HG02763 (cell line): Measurements from ENCODE around the gene XCR1.

Experiments
- ATAC-seq: cut with Tn5 transposase; IDR thresholded peaks from one replicate; pipeline ENCODE4 v1.9.1; 2021; ENCODE audit warnings: mild to moderate bottlenecking, moderate library complexity; ENCODE audit not compliant: unreplicated experiment

The XCR1 gene

DNA sequence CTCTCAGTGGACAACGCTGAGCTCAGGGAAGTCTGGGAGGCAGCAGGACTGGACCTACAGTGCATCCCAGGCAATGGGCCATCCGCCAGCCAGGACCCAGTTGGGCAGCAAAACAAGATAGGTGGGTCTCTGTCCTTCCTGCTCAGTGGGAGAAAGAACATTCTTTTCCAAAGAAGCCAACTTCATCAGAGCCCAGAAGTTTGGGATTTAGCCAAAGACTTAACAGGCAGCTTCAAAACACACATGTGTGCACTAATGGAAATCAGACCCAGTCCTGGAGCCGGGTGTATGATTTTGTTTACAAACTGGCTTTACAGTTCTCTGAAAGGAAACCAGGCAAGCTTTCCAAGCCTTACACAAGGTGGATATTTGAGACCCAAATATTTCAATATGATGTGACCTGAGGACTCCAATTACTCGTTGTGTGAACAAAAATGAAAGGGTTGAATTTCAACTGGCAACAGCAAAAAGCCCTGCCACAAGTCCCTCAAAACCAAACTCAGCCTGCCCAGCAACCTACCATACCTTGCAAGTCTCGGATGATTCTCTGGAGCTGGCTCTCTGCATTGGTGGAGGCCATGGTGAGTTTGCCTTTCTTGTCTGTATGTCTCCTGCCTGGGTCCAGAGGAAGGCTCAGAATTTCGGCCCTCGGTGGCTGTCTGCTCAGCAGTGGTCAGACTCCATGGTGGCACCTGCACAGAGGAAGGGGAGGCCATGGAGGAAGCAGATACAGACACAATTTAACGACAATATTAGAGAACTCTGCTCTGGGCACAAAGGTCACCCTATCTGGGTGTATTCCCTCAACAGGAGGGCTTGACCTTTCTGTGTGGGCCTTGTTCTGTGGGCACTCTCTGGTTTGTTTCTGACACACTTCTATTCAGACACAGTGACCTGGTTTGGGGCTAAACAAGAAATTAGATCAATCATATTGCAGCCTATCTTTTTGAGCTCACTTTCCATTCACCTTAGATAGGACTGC is 42.7 kb downstream of the XCR1 start:
- ATAC-seq, result no peak

DNA sequence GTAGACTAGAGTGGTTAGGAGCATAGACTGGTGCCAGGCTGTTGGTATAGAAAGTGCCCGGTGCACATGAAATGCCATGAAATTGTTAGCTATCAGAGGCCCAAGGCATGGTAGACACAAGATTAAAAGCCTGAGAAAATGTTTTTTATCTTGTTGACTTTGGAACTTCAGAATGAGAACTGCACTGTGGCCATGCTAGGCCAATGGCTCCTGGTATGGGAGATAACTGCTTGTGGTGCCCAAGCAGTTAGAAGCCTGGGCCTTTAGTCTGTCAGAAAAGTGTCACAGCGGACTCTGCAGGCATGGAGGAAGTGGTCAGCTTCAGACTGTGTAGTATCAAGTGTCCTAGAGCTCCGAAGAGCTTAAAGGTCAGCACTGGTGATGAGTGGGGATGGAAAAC is 43.5 kb downstream of the XCR1 start:
- no peak for ATAC-seq

DNA sequence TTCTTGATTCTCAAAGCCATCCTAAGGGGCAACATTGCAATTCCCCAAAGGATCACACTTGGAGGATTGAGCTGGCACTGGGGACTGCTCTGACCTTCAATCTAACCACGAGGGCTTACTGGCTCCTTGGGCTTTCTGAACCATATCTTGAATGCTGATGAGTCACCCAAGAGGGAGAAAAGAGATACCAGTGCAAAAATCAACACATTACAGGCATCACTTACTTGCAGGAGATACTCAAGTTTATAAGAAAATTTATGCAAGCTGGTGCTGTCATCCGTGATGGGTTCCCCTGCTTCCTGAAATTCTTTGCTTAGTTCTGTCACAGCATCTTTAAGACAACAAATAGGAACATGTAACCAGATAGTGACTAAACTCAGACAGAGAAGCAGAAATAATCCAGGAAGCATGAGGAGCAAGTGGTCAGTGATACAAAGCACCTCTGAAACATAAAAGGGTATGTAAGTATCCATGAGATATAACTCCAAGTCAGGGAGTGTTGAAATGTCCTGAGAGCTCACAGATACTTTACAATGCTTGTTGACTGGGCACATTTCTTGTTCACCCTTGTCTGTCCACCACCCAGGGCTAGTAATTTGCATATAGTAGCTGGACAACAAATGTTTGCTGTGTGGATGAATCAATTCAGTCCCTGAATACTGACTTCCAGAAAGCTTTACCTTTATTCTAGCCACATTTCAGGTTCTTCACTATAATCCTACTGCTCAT is 45.8 kb downstream of the XCR1 start:
- no peak for ATAC-seq

DNA sequence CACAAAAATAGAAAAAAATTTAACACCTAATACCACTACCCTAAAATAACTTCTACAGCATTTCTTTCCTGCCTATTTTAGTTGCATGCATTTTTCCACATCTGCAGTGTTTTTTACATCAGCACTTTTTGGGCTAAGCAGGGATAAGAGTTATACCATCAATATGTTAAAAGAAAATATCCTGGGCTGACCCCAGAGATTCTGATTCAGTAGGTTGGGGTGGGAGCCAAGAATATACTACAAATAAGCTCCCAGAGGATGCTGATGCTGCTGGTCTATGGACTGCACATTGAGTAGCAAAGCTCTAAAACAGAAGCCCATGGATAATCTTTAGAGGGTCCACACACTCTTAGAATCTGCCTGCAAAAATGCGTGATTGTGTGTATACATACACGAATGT is 46.5 kb downstream of the XCR1 start:
- ATAC-seq, result no peak

DNA sequence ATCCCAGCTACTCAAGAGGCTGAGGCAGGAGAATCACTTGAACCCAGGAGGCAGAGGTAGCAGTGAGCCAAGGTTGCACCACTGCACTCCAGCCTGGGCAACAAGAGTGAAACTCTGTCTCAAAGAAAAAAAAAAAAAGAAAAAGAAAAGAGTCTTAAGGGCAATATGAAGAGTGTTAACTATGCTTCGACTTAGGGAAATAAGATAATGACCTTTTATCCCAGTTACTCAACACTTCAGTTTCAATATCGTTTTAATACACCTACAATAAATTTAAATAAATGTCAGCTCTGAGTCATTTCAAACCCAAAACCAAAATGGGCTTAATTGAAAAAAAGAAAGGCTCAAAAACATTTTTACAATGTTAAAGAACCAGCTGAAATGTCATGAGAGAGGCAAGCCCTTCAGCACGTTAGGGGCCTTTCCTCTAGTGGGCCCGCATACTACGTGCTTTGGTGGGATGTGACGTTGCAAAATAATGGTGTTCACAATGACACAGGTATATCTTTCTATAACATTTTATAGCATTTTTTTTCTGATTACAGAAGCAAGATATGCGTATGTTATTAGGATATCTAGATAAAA is 47.0 kb downstream of the XCR1 start:
- no peak for ATAC-seq

DNA sequence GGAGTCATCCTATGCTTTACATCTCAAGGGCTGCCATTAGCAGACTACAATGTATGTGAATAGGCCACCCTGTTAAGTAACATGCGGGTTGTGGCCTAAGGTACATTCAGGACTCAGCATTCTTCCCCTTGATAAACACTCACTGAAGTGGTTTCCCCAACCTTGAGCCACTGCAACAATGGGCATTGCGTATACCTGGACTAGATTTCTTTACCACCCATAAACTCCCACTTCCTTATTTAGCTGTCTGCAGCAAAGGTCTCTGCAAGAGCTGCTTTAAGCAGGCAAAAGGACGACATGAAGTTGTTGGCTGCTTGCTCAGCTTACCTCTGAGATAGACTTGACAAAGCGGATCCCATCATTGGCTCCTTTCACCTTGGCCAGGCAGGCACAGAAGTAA is 47.9 kb downstream of the XCR1 start:
- no peak for ATAC-seq

DNA sequence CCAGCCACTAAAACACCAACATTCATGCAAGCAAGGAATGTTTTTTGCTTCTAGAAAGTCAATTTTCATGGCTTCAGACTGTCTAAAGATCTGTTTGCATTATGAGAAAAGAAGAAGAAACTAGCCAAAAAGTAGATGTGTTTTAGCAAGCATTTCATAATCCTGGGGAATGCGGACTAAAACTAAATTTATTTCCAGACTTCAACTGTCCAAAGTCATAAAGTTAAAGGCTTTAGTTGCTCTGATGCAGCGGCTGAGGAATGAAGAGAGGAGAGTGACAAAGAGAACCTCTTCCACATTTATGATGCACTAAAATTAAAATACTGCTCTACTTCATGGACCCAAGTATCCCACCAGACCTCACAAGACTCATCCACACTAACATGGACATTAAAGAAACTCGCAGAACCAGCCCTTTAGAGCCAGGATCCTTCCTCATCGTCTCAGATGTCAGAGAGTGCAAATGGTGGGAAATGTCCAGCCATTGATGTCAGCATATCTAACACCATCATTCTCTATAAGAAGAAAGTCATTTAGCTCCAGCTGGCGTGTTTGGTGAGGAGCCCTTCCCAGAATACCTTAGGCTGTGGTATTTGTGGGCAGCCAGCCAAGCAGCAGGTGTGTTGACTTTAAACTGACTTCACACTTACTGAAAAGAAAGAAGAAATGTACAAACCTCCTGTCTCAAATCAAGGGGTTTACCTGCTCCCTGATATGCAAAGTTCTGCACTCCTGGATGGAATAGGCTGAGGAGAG is 49.1 kb downstream of the XCR1 start:
- no peak for ATAC-seq

DNA sequence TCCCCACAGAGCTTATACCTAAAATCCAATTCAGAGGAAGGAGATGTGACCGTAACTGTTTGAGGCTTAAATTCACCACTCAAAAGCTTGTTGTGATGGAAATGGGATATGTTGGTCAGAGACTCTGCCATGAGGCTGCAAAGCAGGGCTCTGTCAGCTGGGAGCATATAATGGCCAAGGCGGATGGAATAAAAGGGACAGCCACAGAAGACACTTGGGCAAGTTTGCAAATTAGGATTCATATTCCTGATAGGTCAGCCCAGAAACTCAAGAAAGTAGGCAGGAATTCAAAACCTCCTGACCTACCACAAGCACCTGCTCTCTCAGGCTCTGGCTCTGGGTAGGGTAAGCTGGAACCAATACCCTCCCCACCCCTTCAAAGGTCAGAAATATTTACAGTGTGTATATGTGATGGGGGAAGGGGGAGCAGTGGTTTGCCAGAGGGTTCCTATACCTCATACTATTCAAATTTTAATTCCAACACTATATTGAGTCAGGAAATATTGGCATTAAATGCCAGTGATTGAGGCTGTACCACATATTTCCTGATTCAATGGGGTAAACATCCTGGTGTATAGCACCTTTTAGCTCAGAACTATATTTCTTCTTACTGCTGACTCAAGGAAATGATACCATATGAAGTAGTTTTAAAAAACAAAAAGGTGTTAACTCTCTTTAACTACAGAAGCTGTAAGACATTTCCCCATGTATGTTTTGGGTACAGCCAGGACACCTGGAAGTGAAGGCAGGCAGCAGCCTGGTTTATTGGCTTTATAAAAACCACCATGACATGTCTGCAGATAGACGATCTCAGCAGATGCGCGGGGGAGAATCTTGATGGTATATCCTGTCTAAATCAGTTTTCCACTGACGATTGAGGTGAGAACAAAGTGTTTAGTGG is 50.8 kb downstream of the XCR1 start:
- no peak for ATAC-seq

DNA sequence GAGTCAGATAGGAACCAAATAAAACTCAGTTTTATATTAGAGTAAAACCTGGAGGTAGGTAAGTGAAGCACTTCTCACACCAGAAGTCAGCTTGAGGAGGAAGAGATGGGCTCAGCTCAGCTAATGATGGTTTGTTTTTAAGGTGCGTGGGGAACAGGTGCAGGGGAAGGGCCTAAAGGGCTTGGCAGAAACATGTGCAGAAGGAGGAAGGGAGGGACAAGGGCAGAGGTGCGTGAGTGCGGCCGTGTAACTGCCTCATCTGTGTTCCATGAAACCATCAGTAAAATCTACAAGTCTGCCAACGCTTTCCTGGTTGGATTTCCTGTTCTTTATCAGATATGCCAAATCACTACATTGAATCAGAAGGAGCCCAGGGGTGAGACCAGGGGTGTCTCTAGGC is 51.6 kb downstream of the XCR1 start:
- ATAC-seq, result no peak

DNA sequence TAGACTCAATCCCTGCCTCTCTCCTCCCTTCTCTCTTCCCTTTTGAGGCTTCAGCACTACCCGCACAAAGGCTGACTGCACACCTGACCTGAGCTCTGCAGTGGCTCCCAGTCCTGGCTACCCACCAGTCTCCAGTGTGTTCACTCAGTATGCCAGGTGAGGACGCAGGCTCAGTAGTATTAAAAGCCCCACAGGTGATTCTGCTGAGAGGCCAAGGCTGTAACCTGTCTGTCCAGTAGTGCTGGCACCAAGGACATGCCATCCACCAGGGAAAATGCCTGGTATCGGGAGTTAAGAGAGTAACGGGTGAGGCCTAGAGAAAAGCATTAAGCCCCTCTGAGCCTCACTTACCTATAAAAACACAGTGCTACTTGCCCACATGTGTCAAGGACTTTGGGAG is 52.6 kb downstream of the XCR1 start:
- no peak for ATAC-seq

DNA sequence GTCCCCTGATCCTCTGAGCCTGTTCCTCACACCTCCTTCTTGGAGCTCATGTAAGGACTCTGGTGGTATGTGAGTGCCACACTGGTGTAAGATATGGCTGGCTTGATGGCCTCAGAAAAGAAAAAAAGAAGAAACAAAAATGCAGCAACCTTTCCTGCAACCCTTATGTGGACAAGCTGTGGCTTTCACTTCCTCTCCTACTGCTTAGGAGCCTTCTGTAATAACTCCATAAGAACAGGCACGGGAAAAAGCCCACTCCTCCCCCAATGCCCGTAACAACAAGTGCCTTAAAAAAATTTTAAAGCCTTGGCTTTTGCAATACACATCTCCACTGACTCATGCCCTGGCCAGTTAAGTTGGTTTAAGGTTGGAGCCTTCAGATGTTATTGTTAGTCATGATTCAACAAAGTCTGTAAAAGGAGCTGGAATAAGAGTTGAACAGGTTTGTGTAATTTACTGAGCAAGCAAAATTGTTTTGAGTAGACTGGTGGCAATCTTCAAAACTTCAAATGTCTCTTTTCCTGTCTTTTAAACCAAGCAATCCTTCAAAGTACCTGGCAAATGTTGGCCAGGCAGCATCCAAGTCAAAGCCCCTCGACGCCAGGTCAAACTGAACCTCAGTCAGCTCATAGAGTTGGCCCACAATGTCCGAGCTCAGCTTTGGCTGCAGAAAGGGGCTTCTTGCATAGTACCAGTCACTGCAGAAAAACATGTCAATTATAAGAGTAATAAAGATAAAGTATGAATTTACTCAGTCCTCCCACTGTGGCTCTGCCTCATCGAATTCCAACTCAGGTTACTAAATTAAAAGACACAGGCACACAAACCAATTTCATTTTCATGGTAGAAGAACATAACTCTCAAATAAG is 54.5 kb downstream of the XCR1 start:
- ATAC-seq, result no peak

DNA sequence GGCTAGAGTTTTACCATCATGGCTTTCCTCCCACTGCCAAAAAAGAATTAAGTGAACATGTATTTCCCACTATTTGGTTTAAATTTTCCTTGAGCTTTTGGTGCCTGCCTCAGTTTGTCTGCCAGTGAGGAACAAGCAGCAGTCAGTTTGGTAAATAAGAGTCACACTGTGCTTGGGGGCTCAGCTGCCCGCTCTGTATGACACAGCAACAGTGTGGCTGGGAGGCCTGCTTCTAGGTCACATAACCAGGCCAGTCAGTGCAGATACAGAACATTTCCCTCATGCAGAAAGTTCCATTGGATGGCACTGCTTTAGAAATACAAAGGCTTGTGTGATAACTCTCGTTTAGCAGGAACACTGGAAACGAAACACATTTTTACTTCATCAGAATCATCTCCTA is 57.3 kb downstream of the XCR1 start:
- no peak for ATAC-seq

DNA sequence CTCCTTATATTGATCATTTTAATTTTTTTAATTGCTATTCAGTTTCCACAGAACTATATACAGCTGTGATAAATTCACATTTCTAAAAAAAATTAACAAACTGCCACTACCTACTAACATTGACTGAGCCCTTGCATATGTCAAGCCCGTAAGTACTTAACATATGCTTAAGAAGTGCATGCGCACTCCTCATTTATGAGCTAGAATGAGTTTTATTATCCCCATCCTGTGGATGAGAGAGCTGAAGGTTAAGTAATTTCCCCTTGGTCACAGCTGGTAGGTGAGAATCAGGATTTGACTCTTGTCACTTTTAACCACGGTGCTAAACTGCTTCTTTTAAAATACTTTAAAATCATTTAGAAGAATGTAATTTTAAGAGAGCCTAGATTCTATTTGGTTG is 58.2 kb downstream of the XCR1 start:
- no peak for ATAC-seq

DNA sequence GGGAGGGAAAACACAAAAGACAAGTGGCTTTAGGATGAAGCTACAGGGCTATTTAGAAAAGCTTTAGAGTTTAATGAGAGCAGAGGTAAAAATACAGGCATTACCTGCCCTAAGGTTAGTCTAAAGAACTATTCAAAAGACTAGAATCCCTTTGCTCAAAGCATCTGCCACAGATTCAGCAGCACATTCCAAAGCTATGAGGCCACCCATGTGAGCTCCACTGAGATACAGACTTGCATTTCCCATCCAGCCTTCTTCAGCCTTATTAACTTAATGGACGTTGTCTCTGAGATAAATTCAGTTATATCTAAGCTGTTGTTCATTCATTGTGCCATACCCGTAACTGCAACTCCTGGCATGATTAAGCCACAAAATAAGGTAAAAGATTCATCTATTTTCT is 58.6 kb downstream of the XCR1 start:
- no peak for ATAC-seq

DNA sequence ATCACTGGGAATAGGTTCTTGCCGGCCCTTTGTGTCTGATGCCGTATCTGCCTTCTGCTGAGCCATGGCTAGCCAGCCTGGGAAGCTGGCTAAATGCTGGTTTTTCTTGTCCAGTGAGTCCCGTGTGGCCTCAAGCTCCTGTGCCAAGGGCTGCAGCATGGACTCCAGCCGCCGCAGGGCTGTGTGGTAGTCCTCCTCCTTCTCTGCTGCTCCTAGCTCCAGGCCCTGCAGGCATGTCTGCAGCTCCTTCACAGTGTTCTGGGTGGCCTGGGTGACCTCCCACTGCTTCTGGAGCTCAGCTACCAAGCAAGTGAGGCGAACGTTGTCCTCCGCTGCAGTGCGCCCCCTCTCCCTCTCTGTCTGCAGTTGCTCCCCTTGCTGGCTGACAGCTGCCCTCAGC is 59.1 kb downstream of the XCR1 start:
- no peak for ATAC-seq

DNA sequence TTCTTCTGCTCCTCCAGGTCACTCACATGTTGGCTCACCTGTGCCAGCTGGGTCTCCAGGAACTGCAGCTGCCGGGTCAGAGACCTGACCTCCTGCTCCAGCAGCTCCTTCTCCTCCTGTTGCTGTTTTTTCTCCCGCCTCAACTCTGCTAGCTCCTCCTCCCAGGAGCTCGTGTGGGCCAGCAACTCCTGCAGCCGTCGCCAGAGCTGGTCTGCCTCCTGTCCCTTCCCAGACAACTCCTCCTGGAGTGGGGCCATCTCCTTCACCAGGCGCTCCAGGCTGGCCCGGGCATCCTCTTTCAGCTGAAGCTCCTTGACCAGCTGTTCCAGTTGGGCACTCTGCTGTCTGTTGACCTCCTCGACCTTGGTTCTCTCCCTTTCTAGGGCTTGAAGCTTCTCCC is 59.6 kb downstream of the XCR1 start:
- ATAC-seq, result no peak
